Skeletal muscle satellite cell (primary cell): ENCODE measurements around the gene FCGBP.
"Not testable (repeated sequence)": the region's sequence is repeated elsewhere in the genome, so short reads cannot be mapped to it uniquely, and the experiment has no call there.

Experiments used
- H3K27me3 ChIP-seq: 2 replicates; pipeline ENCODE4 v1.7.0; 2013; ENCODE audit warnings: low read length; ENCODE audit not compliant: control insufficient read depth, insufficient read depth
- H3K36me3 ChIP-seq: 2 replicates; pipeline ENCODE4 v1.7.0; 2013; ENCODE audit warnings: mild to moderate bottlenecking, control low read depth, low read length; ENCODE audit not compliant: insufficient read depth
- H3K4me1 ChIP-seq: 2 replicates; pipeline ENCODE4 v1.7.0; 2013; ENCODE audit warnings: low read length; ENCODE audit not compliant: control insufficient read depth, insufficient read depth
- H3K4me2 ChIP-seq: 2 replicates; pipeline ENCODE4 v1.7.0; 2013; ENCODE audit warnings: mild to moderate bottlenecking, low read length
- H3K4me3 ChIP-seq: 2 replicates; pipeline ENCODE4 v1.7.0; 2013; ENCODE audit warnings: low read length
- H3K9ac ChIP-seq: 2 replicates; pipeline ENCODE4 v1.7.0; 2013; ENCODE audit warnings: mild to moderate bottlenecking, low read depth, low read length, moderate library complexity
- H3K9me3 ChIP-seq: replicated peaks from 2 replicates; pipeline ENCODE4 v1.7.0; 2013; ENCODE audit warnings: mild to moderate bottlenecking, control low read depth, low read length

FCGBP gene

GRCh38 chr19:39967561-39967960 is 33.1 kb upstream of the FCGBP start:
- H3K9ac ChIP-seq: no peak overlapping the region
- H3K4me3 ChIP-seq: no peak overlapping the region
- H3K4me1 ChIP-seq: peaks cover 19% of the 10 kb centered on the region
- no peaks in the 10 kb centered on the region for H3K27me3 ChIP-seq
- H3K9me3 ChIP-seq: no peaks in the 10 kb centered on the region
- peaks cover 3% of the 10 kb centered on the region for H3K36me3 ChIP-seq
- no peak overlapping the region for H3K4me2 ChIP-seq

GRCh38 chr19:39966617-39967016 is 32.2 kb upstream of the FCGBP start:
- no peaks in the 10 kb centered on the region for H3K27me3 ChIP-seq
- H3K4me1 ChIP-seq: peaks cover 13% of the 10 kb centered on the region
- H3K4me3 ChIP-seq: no peak overlapping the region
- H3K9ac ChIP-seq: no peak overlapping the region
- H3K9me3 ChIP-seq: no peaks in the 10 kb centered on the region
- no peaks in the 10 kb centered on the region for H3K36me3 ChIP-seq
- no peak overlapping the region for H3K4me2 ChIP-seq

GRCh38 chr19:39963898-39964297 is 29.5 kb upstream of the FCGBP start:
- no peak overlapping the region for H3K9ac ChIP-seq
- H3K4me3 ChIP-seq: no peak overlapping the region
- no peaks in the 10 kb centered on the region for H3K27me3 ChIP-seq
- H3K4me2 ChIP-seq: no peak overlapping the region
- H3K36me3 ChIP-seq: no peaks in the 10 kb centered on the region
- peaks cover 2% of the 10 kb centered on the region for H3K4me1 ChIP-seq
- no peaks in the 10 kb centered on the region for H3K9me3 ChIP-seq

- H3K36me3 ChIP-seq, H3K4me1 ChIP-seq, H3K4me2 ChIP-seq, H3K9me3 ChIP-seq, H3K9ac ChIP-seq, H3K4me3 ChIP-seq, H3K27me3 ChIP-seq: not testable (repeated sequence)
Measured at GRCh38 chr19:39959407-39959806, 25.0 kb upstream of the FCGBP start.

- H3K9ac ChIP-seq, H3K4me2 ChIP-seq, H3K4me1 ChIP-seq, H3K4me3 ChIP-seq, H3K27me3 ChIP-seq, H3K9me3 ChIP-seq, H3K36me3 ChIP-seq: not testable (repeated sequence)
Measured at GRCh38 chr19:39958942-39959341, 24.5 kb upstream of the FCGBP start.

- H3K9ac ChIP-seq, H3K36me3 ChIP-seq, H3K4me3 ChIP-seq, H3K9me3 ChIP-seq, H3K27me3 ChIP-seq, H3K4me2 ChIP-seq, H3K4me1 ChIP-seq: not testable (repeated sequence)
Measured at GRCh38 chr19:39957886-39958285, 23.5 kb upstream of the FCGBP start.

GRCh38 chr19:39953915-39954314 is 19.5 kb upstream of the FCGBP start:
- Histone ChIP-seq H3K36me3 (no peaks in the 10 kb centered on the region), H3K27me3 (no peaks in the 10 kb centered on the region), H3K4me3 (no peak overlapping the region), H3K9me3 (no peaks in the 10 kb centered on the region), H3K4me1 (no peaks in the 10 kb centered on the region), H3K4me2 (no peak overlapping the region), H3K9ac (no peak overlapping the region)

- Histone ChIP-seq H3K9me3 (no peaks in the 10 kb centered on the region), H3K4me3 (no peak overlapping the region), H3K4me2 (no peak overlapping the region), H3K4me1 (no peaks in the 10 kb centered on the region), H3K27me3 (no peaks in the 10 kb centered on the region), H3K9ac (no peak overlapping the region), H3K36me3 (no peaks in the 10 kb centered on the region)
Measured at GRCh38 chr19:39951686-39952085, 17.3 kb upstream of the FCGBP start.

GRCh38 chr19:39951065-39951650 is 16.7 kb upstream of the FCGBP start:
- H3K36me3 ChIP-seq: no peaks in the 10 kb centered on the region
- H3K9ac ChIP-seq: no peak overlapping the region
- H3K4me3 ChIP-seq: no peak overlapping the region
- no peaks in the 10 kb centered on the region for H3K9me3 ChIP-seq
- no peaks in the 10 kb centered on the region for H3K4me1 ChIP-seq
- no peaks in the 10 kb centered on the region for H3K27me3 ChIP-seq
- H3K4me2 ChIP-seq: no peak overlapping the region

- Histone ChIP-seq H3K9me3 (no peaks in the 10 kb centered on the region), H3K9ac (no peak overlapping the region), H3K27me3 (no peaks in the 10 kb centered on the region), H3K4me3 (no peak overlapping the region), H3K36me3 (no peaks in the 10 kb centered on the region), H3K4me1 (no peaks in the 10 kb centered on the region), H3K4me2 (no peak overlapping the region)
Measured at GRCh38 chr19:39949026-39949747, 14.8 kb upstream of the FCGBP start.

GRCh38 chr19:39946532-39946931 is 12.1 kb upstream of the FCGBP start:
- H3K4me2 ChIP-seq: no peak overlapping the region
- H3K36me3 ChIP-seq: no peaks in the 10 kb centered on the region
- no peak overlapping the region for H3K4me3 ChIP-seq
- H3K9ac ChIP-seq: no peak overlapping the region
- no peaks in the 10 kb centered on the region for H3K4me1 ChIP-seq
- H3K27me3 ChIP-seq: peaks cover 2% of the 10 kb centered on the region
- H3K9me3 ChIP-seq: no peaks in the 10 kb centered on the region

GRCh38 chr19:39943586-39943985 is 9.2 kb upstream of the FCGBP start:
- peaks cover 8% of the 10 kb centered on the region for H3K27me3 ChIP-seq

More at GRCh38 chr19:39943586-39943985, 9.2 kb upstream of the FCGBP start:
- H3K4me3 ChIP-seq: no peak overlapping the region
- no peaks in the 10 kb centered on the region for H3K36me3 ChIP-seq
- no peaks in the 10 kb centered on the region for H3K4me1 ChIP-seq
- H3K9ac ChIP-seq: no peak overlapping the region
- H3K4me2 ChIP-seq: no peak overlapping the region
- no peaks in the 10 kb centered on the region for H3K9me3 ChIP-seq
